OCI-LY1 (cell line): ENCODE data around the gene ARHGAP6.

ENCODE experiments used
- H2AFZ ChIP-seq: fragments of 200-600 bp; sonication (generic), shearing (Covaris generic); 2 replicates; pipeline ENCODE4 v1.6.0; 2014; ENCODE audit warnings: antibody characterized with exemption, mild to moderate bottlenecking, low read length
- H3F3A ChIP-seq: fragments of 200-600 bp; sonication (generic), shearing (Covaris generic); 2 replicates; pipeline ENCODE4 v1.6.0; 2014; ENCODE audit warnings: mild to moderate bottlenecking, antibody characterized with exemption, low read length, moderate library complexity; ENCODE audit not compliant: insufficient read depth
- H3K27ac ChIP-seq: fragments of 200-600 bp; sonication (generic); 2 replicates; pipeline ENCODE4 v1.5.1; 2014; ENCODE audit warnings: low read length, mixed run types, mild to moderate bottlenecking, low read depth; ENCODE audit not compliant: poor library complexity, severe bottlenecking
- H3K27me3 ChIP-seq: fragments of 200-600 bp; sonication (generic); 2 replicates; pipeline ENCODE4 v1.6.0; 2014; ENCODE audit warnings: antibody characterized with exemption, mild to moderate bottlenecking, low read length, moderate library complexity; ENCODE audit not compliant: insufficient read depth
- H3K36me3 ChIP-seq: fragments of 200-600 bp; sonication (generic); 2 replicates; pipeline ENCODE4 v1.6.1; 2014; ENCODE audit warnings: mild to moderate bottlenecking, antibody characterized with exemption, low read length, moderate library complexity, mixed read lengths; ENCODE audit not compliant: insufficient read depth
- H3K4me1 ChIP-seq: fragments of 200-600 bp; sonication (generic); 2 replicates; pipeline ENCODE4 v1.5.1; 2014; ENCODE audit warnings: mild to moderate bottlenecking, low read length, moderate library complexity; ENCODE audit not compliant: insufficient read depth, severe bottlenecking
- H3K4me2 ChIP-seq: fragments of 200-600 bp; sonication (generic), shearing (Covaris generic); 2 replicates; pipeline ENCODE4 v1.6.1; 2014; ENCODE audit warnings: low read length
- H3K4me3 ChIP-seq: fragments of 200-600 bp; sonication (generic); 2 replicates; pipeline ENCODE4 v1.5.1; 2014; ENCODE audit warnings: low read length, low read depth, mild to moderate bottlenecking, mixed read lengths; ENCODE audit not compliant: poor library complexity, severe bottlenecking
- H3K79me2 ChIP-seq: fragments of 200-600 bp; shearing (Covaris generic); 2 replicates; pipeline ENCODE4 v1.6.1; 2016; ENCODE audit warnings: mixed run types, low read length, mixed read lengths; ENCODE audit not compliant: insufficient read depth
- H3K9ac ChIP-seq: fragments of 200-600 bp; sonication (generic), shearing (Covaris generic); 2 replicates; pipeline ENCODE4 v1.6.1; 2014; ENCODE audit warnings: mild to moderate bottlenecking, low read length, mixed read lengths
- H3K9me2 ChIP-seq: fragments of 200-600 bp; sonication (generic), shearing (Covaris generic); 2 replicates; pipeline ENCODE4 v1.6.1; 2014; ENCODE audit warnings: low read depth, mild to moderate bottlenecking, low read length, mixed read lengths
- H3K9me3 ChIP-seq: fragments of 200-600 bp; shearing (Covaris generic); 2 replicates; pipeline ENCODE4 v1.6.1; 2014; ENCODE audit warnings: low read length, mixed read lengths
- H4K20me1 ChIP-seq: fragments of 200-600 bp; sonication (generic), shearing (Covaris generic); 2 replicates; pipeline ENCODE4 v1.6.0; 2016; ENCODE audit warnings: mild to moderate bottlenecking, low read length; ENCODE audit not compliant: insufficient read depth
- CTCF ChIP-seq: fragments of 200-600 bp; sonication (generic), shearing (Covaris generic); IDR thresholded peaks from 2 replicates; pipeline ENCODE4 v1.5.1; 2017; ENCODE audit warnings: mild to moderate bottlenecking, antibody characterized with exemption, low read length, moderate library complexity, mixed read lengths
- EZH2 ChIP-seq: fragments of 200-600 bp; sonication (generic), shearing (Covaris generic); IDR thresholded peaks from 2 replicates; pipeline ENCODE4 v1.8.0; 2017; ENCODE audit warnings: borderline replicate concordance, mixed run types, mild to moderate bottlenecking, antibody characterized with exemption, low read length, moderate library complexity, mixed read lengths

The ARHGAP6 gene

GRCh38 chrX:11380187-11380844, 285.4 kb downstream of the ARHGAP6 start:
- Histone ChIP-seq H3K79me2 (no peaks in the 10 kb centered on the region), H3K27me3 (no peaks in the 10 kb centered on the region), H3K4me2 (no peak overlapping the region), H3K9me3 (no peaks in the 10 kb centered on the region), H3K36me3 (no peaks in the 10 kb centered on the region), H3K4me3 (no peak overlapping the region), H3F3A (no peaks in the 10 kb centered on the region), H3K9ac (no peak overlapping the region), H4K20me1 (no peaks in the 10 kb centered on the region), H3K27ac (no peak overlapping the region), H3K9me2 (no peaks in the 10 kb centered on the region), H2AFZ (no peak overlapping the region), H3K4me1 (peaks cover 5% of the 10 kb centered on the region)
- TF ChIP-seq CTCF (no peak), EZH2 (no peak)

GRCh38 chrX:11376163-11376562, 289.6 kb downstream of the ARHGAP6 start:
- Histone ChIP-seq H3K4me2 (no peak overlapping the region), H3K27ac (no peak overlapping the region), H3K9me3 (no peaks in the 10 kb centered on the region), H3K79me2 (no peaks in the 10 kb centered on the region), H3K9ac (no peak overlapping the region), H3K4me1 (no peaks in the 10 kb centered on the region), H3K9me2 (no peaks in the 10 kb centered on the region), H2AFZ (no peak overlapping the region), H4K20me1 (no peaks in the 10 kb centered on the region), H3K36me3 (no peaks in the 10 kb centered on the region), H3K4me3 (no peak overlapping the region), H3K27me3 (no peaks in the 10 kb centered on the region), H3F3A (no peaks in the 10 kb centered on the region)
- TF ChIP-seq CTCF: no peak
- TF ChIP-seq EZH2: no peak

GRCh38 chrX:11375614-11376119, 290.1 kb downstream of the ARHGAP6 start:
- no peaks in the 10 kb centered on the region for H3F3A ChIP-seq
- no peaks in the 10 kb centered on the region for H3K4me1 ChIP-seq
- H3K9ac ChIP-seq: no peak overlapping the region
- no peaks in the 10 kb centered on the region for H3K27me3 ChIP-seq
- H3K27ac ChIP-seq: no peak overlapping the region
- no peaks in the 10 kb centered on the region for H3K9me2 ChIP-seq
- no peaks in the 10 kb centered on the region for H3K36me3 ChIP-seq
- H3K9me3 ChIP-seq: no peaks in the 10 kb centered on the region
- TF ChIP-seq EZH2 (no peak), CTCF (no peak)
- no peaks in the 10 kb centered on the region for H4K20me1 ChIP-seq
- H3K4me3 ChIP-seq: no peak overlapping the region
- no peaks in the 10 kb centered on the region for H3K79me2 ChIP-seq
- no peak overlapping the region for H3K4me2 ChIP-seq
- H2AFZ ChIP-seq: no peak overlapping the region
